GM19468 (cell line): ENCODE data around the gene HEATR9.
"Not testable (repeated sequence)": the region's sequence is repeated elsewhere in the genome, so short reads cannot be mapped to it uniquely, and the experiment has no call there.

Experiments
- ATAC-seq: cut with Tn5 transposase; IDR thresholded peaks from one replicate; pipeline ENCODE4 v1.9.1; 2021; ENCODE audit warnings: mild to moderate bottlenecking, moderate library complexity, moderate number of reproducible peaks; ENCODE audit not compliant: unreplicated experiment; ENCODE audit errors: extremely low read depth

The HEATR9 gene, protein sequence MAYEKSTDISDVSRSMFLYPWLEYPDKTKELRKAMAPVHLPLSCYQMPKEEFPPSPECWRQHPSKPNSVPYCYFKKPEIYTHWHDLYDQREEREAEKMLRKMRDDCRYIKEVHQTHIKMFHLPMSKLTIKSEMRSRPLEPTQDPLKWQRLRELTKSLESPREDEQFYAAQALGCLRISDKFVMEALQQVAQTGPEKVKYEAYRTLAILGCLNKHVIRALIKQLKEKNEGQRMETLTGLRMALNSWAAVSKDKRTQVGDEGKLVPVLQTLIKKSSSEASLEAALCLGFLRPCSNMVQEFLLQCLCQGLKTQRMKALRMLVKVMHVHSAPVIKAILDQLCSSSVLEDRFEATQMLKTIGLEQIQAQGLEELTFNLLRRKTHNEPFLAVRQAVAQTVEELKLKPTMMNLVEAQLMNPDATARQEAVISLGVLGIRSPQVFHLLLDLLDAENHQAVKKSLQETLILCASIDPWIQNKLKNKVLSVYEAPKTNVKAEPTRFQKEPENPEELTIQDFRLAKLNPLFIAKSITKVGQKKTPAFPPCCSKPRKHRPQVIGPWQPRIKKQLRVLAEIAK

DNA sequence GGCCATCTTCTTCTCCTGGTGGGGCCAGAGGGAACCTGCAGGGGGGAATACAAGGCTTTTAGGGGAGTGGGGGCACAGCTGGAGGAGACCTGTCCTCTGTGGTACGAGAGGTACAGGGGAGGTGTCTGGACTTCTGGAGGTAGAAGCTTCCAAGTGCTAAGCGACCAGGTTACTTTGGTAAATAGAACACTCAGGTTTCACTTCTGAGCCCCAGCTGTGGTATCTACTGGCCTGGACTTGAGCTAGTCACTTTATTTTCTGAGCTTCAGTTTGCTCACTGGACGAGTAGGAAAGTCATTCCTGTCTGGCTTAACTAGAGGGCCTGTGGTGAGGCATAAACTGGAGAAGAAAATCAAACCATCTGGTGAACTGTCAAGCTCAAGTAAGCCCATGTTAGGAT is at the start of gene HEATR9:
HEATR9 (minus strand) TSS at position 155 of the 400 bp plus-strand sequence; CDS start at position 6, 149 bp downstream.
- ATAC-seq, result no peak

DNA sequence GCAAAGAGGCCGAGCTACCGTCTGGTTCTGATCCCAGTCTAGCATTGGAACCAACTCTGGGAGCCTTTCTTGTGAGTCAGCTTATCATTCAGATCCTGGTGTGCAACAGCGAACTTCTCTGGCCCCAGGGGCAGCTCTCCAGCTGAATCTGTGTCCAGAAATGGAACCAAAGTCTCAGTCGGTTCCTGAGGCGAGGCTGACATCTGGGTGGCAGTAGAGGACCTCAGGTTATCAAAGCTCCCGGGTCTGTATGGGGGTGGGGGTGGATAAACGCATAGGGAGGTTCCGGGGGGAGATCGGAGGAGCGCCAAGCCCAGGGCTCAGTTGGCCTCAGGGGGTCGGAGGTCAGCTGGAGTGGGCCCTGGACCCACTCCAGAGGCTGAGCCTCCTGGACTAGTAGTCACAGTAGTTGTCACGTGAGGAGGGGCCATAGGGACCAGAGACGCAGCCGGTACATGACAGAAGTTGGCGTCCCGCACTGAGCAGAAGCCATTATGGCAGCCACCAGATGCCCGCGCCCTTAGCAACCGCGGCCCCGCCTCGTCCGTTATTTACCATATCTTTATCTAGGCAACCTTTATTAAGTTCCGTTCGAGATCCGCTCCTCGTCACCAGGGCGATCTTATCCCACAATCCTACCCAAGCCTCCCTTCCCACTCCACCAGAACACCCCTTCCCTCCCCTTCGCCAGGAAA is 49.0 kb upstream of the HEATR9 start:
- ATAC-seq, result no peak

DNA sequence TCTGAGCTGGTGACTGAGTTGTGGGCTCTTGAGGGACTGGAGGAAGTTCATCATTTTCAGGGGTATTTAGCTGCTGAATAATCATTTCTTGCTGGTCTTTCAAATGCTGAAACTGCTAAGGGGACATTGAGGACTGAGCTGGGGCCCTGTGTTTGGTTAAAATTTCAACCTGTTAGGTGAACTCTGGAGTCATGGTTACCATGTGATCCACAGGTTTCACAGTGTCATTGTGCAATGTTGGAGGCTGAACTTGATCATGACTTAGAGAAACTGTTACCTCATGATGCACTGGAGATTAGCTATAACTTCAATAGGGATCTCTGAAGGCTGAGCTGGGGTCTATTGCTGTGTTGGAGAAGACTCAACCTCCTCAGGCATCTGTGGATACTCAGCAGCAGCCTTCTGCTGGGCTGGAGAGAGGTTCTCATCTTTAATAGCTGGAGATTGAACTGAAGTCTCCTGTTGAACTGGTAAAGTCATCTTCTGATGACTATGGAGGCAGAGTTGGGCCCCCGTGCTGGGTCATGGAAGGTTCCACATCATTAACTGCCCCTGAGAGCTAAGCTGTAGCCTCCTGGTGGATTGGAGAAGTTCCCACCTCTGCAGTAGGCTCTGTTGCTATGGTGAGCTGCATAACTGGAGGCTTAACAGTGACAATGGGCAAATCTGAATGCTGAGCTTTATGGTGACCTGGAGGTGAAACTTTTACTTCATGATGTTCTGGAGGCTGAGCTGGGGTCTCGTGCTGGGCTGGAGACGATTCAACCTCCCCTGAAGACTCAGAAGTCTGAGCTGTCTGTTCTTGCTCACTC is 46.7 kb upstream of the HEATR9 start:
- no peak for ATAC-seq

DNA sequence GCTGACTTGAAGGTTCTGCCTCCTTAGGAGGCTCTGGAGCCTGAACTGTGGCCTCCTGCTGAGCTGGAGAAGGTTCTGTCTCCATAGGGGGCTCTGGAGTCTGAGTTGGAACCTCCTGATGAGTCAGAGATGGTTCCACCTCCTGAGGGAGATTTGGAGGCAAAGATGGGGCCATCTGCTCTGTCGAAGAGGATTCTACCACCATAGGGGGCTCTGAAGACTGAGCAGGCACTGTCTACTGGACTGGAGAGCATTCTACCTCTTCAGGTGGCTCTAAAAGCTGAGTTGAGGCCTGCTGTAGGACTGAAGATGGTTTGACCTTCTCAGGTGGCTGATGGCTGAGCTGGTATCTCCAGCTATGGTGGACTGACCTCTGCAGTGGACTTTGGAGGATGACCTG is 45.7 kb upstream of the HEATR9 start:
- ATAC-seq, result no peak

DNA sequence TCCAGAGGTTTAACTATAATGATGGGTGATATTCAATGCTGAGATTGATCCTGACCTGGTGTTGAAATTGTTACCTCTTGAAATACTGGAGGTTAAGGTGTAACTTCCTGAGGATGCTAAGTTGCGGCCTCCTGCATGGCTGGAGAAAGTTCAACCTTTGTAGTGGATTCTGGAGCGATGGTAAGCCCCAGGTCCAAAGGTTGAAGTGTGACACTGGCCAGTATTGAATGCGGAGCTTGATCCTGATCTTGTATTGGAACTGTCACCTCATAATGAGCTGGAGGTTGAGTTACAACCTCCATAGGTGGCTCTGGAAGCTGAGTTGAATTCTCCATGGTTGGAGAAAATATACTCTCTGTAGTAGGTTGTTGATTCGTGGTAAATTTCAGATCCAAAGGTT is 44.9 kb upstream of the HEATR9 start:
- ATAC-seq, result no peak

DNA sequence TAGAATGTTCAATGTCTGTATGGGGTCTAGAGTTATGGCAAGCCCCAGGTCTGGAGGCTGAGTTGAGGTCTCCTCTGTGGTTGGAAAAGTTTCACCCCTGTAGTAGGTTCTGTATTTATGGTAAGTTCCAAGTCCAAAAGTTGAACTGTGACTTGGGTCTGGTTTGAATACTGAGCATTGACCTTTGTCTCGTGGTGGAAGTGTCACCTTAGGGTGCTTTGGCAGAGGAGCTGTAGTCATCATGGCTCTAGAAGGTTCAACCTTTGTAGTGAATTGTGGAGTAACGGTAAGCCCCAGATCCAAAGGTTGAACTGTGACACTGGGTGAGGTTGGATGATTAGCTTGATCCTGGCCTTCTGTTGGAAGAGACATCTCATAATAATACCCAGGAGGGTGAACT is 44.3 kb upstream of the HEATR9 start:
- ATAC-seq, result no peak

DNA sequence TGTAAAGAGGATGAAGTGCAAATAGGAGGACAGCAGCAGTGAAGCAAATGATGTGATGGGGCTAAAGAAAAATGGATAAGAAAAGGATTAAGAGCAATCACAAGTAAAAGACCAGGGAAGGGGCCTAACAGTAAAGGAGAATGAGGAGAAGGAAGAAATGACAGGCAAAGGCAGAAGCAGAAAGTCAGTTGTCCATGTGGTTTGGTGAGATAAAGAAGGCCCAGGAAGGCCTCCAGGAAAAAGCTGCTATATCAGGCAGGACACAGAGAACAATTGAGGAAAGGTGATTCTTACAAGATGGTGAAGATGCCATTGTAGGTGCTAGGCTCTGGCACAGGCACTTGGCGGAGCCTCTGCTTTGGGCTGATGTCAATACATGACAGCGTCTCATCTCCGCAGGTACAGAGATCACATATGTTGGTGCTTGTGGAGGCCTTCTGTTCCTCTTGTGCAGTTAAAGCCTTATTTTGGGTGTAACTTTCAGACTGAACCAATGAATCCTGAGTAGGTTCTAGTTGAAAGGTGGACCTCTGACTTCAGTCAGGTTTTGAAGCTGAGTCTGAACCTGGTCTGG is 43.7 kb upstream of the HEATR9 start:
- no peak for ATAC-seq

DNA sequence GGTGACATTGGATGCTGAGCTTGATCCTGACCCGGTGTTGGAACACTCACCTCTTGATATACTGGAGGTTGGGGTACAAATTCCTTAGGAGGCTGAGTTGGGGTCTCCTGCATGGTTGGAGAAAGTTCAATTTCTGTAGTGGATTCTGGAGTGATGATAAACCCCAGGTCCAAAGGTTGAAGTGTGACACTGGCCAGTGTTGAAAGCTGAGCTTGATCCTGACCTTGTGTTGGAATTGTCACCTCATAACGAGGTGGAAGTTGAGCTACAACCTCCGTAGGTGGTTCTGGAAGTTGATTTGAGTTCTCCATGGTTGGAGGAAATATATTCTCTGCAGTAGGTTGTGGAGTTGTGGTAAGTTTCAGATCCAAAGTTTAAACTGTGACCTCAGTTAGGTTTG is 40.7 kb upstream of the HEATR9 start:
- ATAC-seq, result no peak

DNA sequence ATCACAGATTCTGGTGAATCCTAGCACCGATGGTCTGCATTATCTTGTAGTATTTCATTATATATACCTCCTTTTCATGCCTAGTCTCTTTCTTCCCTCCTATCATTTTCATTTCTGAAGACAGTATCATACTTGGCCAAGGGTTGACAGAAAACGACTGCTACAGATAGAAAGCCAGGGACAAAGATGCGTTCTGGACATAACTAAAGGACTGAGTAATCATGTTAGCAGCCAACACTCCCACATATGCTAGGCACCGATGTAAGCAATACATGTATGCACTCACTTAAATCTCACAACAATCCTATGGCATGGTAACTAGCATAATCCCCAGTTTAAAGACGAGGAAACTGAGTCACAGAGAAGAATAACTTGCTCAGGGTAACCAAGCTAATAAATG is 39.0 kb upstream of the HEATR9 start:
- no peak for ATAC-seq

DNA sequence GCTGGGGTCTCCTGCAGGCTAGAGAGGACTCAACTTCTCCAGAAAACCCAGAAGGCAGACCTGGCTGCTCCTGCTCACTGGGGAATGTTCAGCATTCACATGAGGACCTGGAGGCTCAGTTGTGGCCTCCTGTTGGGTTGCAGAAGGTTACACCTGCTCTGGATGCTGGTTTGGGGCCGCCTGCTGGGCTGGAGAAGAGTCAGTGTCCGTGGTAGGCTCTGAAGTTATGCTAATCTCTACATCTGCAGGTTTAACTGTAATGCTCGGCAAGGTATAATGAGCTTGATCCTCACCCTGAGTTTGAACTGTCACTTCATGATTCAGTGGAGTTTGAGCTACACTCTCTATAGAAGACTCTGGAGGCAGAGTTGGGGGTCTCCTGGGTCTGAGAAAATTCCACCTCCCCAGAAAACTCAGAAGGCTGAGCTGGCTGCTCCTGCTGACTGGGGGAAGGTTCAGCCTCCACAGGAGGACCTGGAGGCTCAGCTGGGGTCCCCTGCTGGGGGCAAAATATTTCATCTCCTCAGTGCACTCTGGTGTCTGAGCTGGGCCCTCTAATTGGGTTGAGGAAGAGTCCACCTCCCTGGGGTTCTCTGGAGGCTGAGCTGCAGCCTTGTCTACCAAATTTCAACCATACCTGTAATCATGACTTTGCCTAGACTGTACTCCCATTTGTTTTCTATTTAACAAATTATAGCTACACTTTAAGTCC is 38.4 kb upstream of the HEATR9 start:
- ATAC-seq, result no peak

DNA sequence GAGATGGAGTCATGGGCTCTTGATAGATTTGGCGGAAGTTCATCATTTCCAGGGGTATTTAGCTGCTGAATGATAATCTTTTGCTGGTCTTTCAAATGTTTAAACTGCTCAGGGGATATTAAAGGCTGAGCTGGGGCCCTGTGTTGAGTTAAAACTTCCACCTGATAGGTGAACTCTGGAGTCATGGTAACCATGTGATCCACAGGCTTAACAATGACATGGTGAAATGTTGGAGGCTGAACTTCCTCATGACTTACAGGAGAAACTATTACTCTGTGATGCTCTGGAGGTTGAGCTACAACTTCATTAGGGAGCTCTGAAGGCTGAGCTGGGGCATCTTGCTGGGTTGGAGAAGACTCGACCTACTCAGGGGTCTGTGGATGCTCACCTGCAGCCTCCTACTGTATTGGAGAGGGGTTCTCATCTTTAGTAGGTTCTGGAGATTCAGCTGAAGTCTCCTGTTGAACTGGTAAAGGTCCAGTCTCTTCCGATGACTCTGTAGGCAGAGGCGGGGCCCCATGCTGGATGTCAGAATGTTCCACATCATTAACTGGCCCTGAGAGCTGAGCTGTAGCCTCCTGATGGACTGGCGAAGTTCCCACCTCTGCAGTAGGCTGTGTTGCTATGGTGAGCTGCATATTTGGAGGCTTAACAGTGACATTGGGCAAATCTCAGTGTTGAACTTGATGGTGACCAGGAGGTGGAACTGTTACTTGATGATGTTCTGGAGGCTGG is 37.7 kb upstream of the HEATR9 start:
- ATAC-seq, result no peak

DNA sequence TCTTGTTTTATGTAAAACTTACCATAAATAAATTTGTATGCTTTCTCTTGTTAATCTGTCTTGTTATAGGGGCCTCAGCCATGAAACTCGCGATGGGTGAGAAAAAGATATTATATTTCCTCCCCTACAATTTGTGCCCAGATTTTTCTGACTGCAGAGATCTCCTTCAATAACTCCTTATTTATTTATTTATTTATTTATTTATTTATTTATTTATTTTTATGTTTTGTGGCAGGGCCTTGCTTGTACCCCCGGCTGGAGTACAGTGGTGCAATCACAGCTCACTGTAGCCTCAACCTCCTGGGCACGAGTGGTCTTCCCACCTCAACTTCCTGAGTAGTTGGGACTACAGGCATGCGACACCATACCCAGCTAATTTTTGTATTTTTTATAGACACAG is 34.8 kb upstream of the HEATR9 start:
- ATAC-seq, result no peak

DNA sequence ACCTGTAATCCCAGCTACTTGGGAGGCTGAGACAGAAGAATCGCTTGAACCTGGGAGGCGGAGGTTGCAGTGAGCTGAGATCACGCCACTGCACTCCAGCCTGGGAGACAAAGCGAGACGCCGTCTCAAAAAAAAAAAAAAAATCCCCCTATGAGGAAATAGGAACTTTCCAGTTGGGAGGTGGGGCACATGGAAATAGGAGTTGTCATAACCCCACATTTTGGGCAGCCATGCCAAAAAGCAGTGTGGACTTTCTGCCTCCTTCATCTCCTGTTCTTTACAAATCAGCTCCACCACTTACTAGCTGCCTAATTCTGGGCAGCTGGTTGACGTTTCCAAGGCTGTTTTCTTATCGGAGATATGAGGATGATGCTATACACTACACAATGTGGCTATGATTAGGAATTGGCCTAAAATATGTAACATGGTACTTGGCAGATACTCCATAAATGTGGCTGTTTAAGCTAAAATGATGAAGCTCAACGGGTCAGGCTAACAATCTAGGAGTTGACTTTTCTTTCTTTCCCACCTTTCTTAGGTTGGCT is 33.0 kb upstream of the HEATR9 start:
- no peak for ATAC-seq

DNA sequence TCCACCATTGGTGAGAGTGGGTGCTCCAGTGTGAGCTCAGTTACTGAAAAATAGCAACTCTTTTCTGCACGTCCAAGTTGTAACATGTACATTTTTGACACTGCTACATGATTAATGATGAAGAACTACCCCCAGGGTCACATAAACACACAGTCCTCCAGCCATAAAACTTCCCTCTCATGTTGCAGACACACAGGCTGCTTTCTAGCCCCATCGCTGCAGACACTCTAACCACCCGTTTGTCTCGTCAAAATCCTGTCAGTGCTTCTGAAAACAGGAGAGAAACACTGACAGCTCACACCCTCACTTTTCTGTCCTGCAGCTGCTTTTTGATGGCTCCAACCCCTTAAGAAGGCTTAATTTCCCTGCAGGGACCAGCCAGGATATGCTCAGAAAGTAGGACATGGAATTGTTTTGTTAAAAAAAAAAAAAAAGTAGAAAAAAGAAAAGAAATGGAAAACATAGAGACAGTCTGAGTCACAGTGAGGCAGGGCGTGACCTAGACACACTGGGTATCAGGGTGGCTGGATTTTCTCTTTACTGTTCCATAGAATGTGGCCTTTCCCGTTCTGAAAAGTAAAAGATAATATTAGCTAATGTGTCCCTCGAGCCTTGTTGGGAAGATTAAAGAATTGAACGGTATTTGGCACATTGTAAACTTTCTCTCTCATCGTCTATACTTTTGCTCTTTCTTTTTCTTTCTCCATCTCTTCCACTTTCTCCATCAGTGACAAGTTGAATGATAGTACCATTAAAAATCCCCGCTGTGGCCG is 32.2 kb upstream of the HEATR9 start:
- no peak for ATAC-seq

DNA sequence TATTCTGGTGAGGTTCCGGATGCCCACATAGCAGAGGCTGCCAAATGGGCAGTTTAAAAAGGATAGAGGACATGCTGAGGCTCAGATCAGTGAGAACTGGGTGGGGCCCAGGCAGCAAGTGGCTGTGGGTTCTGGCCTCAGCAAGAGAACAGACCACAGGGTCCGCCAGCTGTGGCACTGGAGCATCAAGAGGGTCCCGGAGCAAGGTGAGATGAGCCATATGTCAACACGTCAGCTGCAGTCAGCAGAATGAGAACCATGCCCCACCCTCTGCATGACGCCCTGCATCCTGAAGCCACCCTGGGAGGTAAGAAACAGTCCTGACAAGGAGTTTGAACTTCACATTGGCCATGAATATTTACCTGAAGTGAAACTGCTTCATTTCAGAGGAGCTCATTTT is 31.6 kb upstream of the HEATR9 start:
- no peak for ATAC-seq

DNA sequence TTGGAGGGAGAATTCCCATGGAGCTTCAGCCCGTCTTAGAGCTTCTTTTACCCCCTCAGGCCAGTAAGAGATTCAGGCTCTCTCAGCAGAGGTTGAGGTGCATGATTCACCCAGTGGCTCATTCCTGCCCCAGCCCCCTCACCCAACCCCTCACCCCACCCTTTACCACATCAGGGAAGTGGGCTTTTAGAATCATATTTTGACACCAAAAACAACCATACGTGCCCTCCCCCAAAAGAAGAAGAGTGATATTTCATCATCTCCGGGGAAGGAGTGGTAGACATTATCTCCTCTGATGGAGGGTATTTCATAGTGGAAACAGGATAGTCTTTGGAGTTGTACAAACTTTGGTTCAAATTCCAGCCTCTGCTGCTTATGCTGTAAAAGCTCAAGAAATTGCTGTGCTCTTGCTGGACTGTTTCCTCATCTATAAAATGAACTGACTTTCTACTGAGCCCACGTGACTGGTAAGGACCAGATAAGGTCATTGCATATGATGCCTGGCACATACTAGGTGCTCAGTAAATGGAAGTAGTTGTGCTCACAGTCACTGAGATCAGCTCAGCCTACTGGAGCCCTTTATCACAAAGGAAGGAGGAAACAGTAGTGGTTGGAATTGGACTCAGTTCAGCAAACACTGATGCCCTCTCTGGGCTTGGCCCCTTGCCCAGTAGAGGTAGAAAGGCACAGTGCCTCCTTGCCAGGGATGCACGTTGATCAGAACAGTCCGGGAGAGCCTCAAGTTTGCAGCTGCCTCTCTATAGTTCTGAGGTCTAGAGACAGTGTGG is 29.8 kb upstream of the HEATR9 start:
- ATAC-seq, result no peak

DNA sequence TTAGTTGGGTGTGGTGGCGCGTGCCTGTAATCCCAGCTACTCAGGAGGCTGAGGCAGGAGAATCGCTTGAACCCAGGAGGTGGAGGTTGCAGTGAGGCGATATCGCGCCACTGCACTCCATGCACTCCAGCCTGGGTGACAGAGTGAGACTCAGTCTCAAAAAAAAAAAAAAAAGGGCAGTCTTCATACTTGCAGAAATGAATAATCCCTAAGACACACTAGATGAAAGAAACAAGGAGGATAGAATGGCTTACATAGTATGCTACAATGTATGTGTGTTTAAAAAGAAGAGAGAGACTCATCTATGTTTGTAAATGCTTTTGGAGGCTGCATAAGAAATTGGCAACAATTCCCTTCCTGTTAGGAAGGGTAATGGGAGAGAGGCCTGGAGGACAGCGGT is 29.1 kb upstream of the HEATR9 start:
- ATAC-seq, result not testable (repeated sequence)
